ENCODE data around the gene EXPH5.

Gene EXPH5

DNA sequence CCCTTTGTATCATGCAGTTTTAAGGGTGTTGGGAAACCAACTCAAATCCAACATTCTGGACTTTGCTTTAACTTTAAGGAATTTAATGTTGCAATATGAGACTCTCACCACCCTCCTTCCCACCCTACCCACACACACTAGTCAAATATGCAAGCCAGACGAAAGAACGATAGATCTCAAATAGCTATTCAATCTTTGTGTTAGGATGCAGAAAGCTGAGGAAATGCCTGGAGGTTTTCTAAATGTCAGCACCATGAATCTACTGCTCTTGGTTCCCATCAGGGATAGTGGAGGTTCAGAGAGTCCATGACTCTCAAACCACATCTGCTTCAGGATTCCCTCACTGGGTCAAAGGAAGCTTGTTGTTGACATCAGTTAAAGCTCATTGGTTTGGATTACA is 33.7 kb downstream of the EXPH5 start:
- no peak for DNase-seq (ENCODE audit: low spot score)

- DNase-seq (ENCODE audit: low spot score): no peak
Measured at GRCh38 chr11:108559340-108559739, 34.2 kb downstream of the EXPH5 start.

GRCh38 chr11:108558222-108558621 is 35.3 kb downstream of the EXPH5 start:
- no peak for DNase-seq (ENCODE audit: low spot score)

- DNase-seq (ENCODE audit: low spot score): no peak
Measured at GRCh38 chr11:108556019-108556418, 37.5 kb downstream of the EXPH5 start.

DNA sequence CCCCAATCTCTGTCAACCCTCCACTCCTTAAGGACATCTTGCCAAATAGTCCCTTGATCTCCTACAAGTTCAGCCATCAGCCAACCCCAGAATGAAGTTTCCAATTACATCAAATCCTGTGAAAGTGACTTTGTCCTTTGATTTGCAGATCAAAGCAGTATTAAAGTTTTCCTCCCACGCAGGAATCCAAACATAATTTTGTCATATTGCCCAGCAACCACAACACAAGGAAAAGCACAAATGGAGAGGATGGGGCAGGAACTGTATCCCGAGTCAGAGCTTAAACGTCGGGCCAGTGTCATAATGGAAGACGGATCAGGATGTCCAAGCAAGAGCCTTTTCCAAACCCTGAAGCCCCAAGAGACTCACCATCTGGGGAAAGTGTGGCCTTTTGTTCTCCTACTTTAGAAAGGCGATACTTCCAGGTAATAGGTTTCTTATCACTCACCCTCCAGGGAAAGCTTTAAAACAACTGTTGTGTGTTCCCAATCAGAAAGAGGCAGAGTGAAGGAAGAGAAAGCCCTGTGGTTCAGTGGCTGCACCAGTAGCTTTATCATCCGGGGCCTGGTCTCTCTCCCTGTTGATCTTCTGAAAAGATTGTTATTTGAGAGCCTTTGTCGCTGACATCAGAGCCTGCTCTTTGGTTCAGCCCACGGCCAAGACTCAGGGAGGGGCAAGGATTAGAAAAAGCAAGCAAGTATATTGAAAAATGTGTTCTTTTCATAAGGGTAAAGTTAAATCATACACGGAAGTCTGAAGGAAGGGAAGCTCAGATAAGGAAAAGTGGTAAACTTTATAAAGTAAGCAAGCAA is 41.7 kb downstream of the EXPH5 start:
- no peak for DNase-seq (ENCODE audit: low spot score)

DNA sequence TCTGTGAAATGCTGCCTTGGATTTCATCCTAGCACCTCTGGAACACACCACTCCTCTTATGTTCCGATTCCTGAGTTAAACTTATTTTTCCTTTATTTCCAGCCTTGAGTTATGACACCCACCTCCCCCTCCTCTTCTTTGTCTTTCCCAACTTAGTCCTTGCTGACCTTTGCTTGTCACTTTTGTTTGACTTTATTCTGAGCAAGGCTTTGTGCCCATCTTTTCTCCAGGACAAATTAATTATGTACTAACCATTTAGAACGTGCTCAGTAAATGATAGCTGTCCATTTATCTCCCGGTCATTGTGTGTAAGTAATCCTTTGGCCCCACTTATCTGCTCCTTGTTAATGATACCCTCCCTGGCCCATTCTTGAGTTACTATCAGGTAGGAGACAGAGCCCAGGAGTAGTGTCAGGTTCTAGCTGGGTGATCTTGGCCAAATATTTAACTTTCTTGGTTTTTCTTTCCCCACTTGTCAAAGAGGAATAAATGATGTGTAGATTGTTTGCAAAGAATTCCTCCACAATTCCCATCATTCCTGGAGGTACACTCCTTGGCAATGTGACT is 44.2 kb downstream of the EXPH5 start:
- DNase-seq (ENCODE audit: low spot score): no peak

DNA sequence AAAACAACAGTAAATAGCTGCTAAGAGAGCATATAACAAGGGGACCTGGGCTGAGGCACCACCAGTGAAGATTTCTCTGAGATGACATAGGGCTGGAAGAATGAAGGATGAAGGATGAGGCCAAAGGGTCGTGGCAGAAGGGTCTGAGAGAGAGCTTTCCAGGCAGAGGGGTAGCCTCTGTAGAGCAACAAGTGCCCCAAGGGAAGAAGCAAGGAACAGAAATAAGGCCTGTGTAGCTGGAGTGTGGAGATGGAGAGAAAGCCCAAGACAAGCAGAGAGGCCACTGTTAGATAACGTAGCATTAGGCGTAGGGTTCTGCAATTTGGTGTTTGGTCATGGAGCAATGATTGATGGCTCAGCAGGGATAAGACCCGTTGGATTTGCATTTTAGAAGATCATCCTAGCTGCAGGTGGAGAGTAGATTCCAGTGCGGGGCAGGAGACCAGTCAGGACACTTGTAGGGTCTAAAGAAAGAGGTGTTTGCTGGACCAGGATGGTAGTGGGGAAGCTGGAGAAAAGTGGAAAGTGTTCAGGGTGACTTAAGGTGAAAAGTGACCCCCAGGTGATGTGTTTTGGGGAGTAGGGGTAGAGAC is 47.6 kb downstream of the EXPH5 start:
- DNase-seq (ENCODE audit: low spot score): no peak

DNA sequence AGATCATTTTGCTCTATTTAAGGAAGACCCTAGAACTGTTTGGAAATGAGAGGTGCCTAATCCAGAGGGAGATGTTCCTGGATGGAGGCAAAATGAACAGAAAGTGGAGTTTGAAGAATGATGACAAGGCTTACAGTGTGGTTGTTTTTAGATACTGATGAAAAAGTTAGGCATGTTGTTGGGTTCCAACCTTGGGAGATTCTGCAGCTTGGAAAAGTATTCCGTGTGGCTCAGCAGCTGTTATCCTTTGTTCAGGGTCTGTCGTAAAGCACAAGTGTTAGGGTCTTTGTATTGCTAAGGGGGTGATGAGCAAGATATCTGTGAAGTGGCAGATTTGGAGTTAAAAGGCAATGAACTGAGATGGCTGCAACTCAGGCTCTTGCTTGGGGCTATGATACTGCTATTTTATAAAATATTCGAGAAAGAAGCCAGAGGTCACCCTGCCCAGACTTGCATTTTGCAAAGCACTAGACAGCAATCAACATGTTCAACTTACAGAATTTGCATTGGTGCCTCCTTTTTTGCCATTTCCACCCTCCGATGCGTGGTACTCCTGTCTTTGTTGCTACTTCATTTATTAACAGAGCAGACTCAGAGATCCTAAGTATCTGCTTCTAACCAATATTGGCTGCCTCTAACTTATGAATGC is 50.1 kb downstream of the EXPH5 start:
- no peak for DNase-seq (ENCODE audit: low spot score)

- DNase-seq (ENCODE audit: low spot score): no peak
Measured at GRCh38 chr11:108541531-108541930, 52.0 kb downstream of the EXPH5 start.

- no peak for DNase-seq (ENCODE audit: low spot score)
Measured at GRCh38 chr11:108538502-108538901, 55.1 kb downstream of the EXPH5 start.

GRCh38 chr11:108538022-108538424 is 55.5 kb downstream of the EXPH5 start:
- no peak for DNase-seq (ENCODE audit: low spot score)

DNA sequence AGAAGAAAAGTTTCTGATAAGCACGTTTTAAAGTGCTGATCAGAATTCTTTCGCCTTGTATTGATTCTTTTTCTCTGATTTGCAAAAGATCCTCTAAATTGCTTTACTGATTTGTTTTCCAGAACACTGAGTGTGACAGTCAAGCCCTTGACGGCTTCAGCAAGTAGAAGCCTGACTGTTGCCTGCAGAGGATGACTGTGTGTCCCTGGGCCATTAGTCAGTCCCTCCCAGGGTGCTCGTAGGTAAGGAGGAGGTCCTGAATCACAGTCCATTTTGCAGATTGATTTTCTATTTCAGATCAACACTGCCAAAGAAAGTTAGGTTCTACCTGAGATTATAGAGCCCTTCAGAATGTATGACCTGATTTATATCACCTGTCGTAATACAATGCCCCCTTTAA is 56.8 kb downstream of the EXPH5 start:
- DNase-seq (ENCODE audit: low spot score): no peak

DNA sequence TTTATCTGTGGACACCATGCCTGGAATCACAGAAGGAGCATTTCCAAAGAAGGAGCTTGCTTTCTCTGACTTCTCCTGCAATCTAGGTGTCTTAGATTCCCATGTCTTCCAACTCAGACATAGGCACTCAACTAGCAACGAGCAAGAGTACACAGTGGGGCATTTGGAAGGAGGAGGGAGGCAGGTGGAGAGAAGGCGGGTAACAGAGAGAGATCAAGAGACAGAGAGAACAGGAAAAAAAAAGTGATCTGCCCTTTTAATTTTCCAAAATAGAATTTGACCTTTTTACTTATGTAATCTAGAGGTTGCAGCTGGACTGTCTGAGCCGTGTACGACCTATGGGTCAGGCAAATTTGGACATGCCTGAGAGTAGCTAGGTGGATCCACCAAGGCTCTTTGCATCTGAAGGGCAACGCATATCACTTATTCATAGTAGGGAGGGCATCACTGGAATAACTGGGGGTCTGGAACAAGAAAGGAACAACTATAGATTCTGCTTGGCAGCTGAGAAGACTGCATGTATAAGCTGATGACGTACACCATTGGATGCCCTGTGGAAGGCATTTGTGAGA is 58.1 kb downstream of the EXPH5 start:
- DNase-seq (ENCODE audit: low spot score): no peak

DNA sequence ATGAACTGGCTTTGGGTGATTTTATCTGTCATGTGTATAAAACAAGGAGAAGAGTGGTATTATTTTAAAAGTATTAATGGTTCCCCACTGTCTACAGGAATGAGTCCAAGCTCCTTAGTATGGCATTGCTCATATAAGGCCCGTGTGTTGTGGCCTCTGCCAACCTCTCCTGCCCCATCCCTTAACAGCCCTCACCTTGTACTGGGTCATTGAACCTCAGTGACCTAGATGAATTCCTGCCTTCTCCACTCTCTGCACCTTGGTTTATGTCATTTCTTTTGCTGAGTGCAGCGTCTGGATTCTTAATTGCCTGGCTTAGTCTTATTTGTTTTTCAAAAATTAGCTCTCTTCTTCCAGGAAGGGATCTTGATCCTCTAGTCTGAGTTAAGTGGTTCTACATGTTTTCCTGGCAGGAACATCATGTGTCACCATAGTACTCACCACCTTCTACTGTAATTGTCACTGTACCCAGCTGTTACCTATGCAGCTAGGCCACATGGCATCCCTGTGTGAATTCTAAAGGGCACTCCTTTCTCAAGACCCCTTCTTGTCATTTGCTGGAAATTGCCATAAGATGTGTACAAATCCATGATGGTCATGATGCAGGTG is 59.2 kb downstream of the EXPH5 start:
- no peak for DNase-seq (ENCODE audit: low spot score)

- DNase-seq (ENCODE audit: low spot score): no peak
Measured at GRCh38 chr11:108530426-108530825, 63.1 kb downstream of the EXPH5 start.

GRCh38 chr11:108527382-108527781 is 66.2 kb downstream of the EXPH5 start:
- DNase-seq (ENCODE audit: low spot score): no peak

GRCh38 chr11:108525161-108525560 is 68.4 kb downstream of the EXPH5 start:
- no peak for DNase-seq (ENCODE audit: low spot score)

GRCh38 chr11:108524422-108524821 is 69.1 kb downstream of the EXPH5 start:
- no peak for DNase-seq (ENCODE audit: low spot score)

DNA sequence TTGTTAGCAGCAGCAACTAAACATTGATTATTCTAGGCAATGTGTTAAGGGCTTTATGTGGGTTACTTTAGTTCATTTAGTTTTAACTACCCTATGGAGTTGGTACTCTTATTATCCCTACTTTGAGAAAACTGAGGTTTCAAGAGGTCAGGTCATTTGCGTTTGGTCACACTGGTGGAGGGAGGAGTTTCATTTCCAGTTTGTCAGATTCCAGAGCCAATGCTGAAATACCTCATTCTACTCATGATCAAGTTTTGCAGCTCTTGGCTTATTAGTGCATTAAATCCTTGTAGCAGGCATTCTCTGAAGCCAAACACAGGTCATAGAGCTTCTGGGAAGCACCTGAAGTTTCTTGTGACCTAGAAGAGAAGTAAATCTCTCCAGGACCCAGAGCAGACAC is 71.2 kb downstream of the EXPH5 start:
- DNase-seq (ENCODE audit: low spot score): no peak

DNA sequence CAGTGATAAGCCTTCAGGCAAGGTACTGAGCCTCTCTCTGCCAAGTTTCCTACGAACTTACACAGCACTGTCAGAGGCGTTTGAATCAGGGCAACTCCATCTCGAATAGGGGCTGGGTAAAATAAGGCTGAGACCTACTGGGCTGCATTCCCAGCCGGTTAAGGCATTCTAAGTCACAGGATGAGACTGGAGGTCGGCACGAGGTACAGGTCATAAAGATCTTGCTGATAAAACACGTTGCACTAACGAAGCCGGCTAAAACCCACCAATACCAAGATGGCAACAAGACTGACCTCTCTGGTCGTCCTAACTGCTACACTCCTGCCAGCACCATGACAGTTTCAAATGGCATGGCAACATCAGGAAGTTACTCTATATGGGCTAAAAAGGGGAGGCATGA is 75.0 kb downstream of the EXPH5 start:
- no peak for DNase-seq (ENCODE audit: low spot score)

DNA sequence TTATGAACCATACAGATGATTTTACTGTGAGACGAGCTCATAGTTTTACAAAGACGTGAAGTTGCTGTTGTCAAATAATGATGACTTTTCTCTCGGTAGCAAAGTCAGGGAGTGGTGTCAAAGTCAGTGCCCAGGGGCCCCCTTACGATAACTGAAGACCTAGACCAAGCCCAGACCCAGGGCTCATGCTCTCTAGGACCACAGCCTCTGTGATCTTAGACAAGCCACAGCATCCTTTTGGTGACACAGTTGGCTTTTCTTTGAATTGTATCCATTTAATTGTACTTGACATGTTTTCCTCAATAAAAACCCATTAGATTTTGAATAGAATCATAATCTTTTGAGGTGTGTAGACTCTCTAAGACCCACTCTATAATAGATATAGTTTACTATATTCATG is 77.4 kb downstream of the EXPH5 start:
- DNase-seq (ENCODE audit: low spot score): no peak

DNA sequence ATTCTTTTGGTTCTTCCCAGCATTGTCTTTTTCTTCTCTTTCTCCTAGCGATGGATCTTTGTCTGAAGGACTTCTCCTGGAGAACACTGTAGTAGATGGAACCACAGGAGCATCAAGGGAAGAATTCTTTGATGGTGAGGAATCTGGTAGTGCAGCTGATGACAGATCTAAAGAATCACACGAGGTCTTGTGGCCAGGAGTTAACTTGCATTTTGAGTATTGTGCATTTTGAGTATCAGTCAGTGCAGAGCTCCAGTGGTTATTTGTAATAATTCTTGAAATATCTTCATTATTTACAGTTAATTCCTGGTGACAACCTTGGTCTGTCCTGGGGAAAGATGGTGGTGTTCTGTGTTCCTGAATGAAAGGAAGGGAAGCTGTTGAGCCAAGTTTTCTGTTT is 80.9 kb downstream of the EXPH5 start:
- DNase-seq (ENCODE audit: low spot score): no peak

Measured in putamen (tissue), 1 donor.